Measurements from ENCODE around the gene SLC16A3.

DNA sequence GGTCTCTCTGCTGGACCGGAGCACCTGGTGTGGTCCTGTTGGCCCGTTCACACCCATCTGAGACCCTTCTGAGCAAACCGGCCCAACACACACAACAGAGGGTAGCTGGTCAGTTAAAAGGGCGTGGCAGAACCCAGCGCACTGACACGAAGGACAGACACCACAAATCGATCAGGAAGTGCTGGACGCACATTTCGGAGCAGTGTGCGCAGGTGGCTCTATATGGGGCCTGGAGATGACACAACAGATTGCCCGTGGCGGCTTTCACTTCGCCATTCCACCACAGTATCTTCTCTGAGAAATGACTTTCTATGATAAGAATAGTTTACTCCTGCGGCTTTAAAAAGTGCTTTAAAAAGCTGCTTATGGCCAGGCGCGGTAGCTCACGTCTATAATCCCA is 28.7 kb upstream of the SLC16A3 start:
- TF ChIP-seq, protein P1, sequence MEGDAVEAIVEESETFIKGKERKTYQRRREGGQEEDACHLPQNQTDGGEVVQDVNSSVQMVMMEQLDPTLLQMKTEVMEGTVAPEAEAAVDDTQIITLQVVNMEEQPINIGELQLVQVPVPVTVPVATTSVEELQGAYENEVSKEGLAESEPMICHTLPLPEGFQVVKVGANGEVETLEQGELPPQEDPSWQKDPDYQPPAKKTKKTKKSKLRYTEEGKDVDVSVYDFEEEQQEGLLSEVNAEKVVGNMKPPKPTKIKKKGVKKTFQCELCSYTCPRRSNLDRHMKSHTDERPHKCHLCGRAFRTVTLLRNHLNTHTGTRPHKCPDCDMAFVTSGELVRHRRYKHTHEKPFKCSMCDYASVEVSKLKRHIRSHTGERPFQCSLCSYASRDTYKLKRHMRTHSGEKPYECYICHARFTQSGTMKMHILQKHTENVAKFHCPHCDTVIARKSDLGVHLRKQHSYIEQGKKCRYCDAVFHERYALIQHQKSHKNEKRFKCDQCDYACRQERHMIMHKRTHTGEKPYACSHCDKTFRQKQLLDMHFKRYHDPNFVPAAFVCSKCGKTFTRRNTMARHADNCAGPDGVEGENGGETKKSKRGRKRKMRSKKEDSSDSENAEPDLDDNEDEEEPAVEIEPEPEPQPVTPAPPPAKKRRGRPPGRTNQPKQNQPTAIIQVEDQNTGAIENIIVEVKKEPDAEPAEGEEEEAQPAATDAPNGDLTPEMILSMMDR (IDR thresholded peaks at IDR 0.05): no peak
- no peak for TF ChIP-seq POLR2AphosphoS5 (IDR thresholded peaks at IDR 0.05; ENCODE audit: insufficient read depth in 1 of 2, low read depth in 1 of 2)

All from vagina (tissue), 2 donors.